Ishikawa (cell line): ENCODE results near the gene RIOK1.

Experiments
- CEBPB ChIP-seq: IDR thresholded peaks from 2 replicates; pipeline ENCODE4 v1.6.1; 2012
- CREB1 ChIP-seq: IDR thresholded peaks from 2 replicates; pipeline ENCODE4 v1.6.1; 2012; ENCODE audit warnings: low read depth
- EGR1 ChIP-seq: IDR thresholded peaks from 2 replicates; pipeline ENCODE4 v1.6.1; 2012
- EP300 ChIP-seq: IDR thresholded peaks from 2 replicates; pipeline ENCODE4 v1.6.1; 2012; ENCODE audit warnings: borderline replicate concordance
- FOXM1 ChIP-seq: IDR thresholded peaks from 2 replicates; pipeline ENCODE4 v1.6.1; 2012; ENCODE audit warnings: low read depth, borderline replicate concordance
- MAX ChIP-seq: IDR thresholded peaks from 2 replicates; pipeline ENCODE4 v1.6.1; 2012
- NFIC ChIP-seq: IDR thresholded peaks from 2 replicates; pipeline ENCODE4 v1.6.1; 2012
- RAD21 ChIP-seq: IDR thresholded peaks from 2 replicates; pipeline ENCODE4 v1.6.1; 2012; ENCODE audit warnings: low read depth
- REST ChIP-seq: IDR thresholded peaks from 2 replicates; pipeline ENCODE4 v1.6.1; 2012; ENCODE audit warnings: low read depth, mild to moderate bottlenecking
- TAF1 ChIP-seq: IDR thresholded peaks from 2 replicates; pipeline ENCODE4 v1.6.1; 2012; ENCODE audit warnings: low read depth, mild to moderate bottlenecking
- TCF12 ChIP-seq: IDR thresholded peaks from 2 replicates; pipeline ENCODE4 v1.6.1; 2012; ENCODE audit warnings: low read depth
- TEAD4 ChIP-seq: IDR thresholded peaks from 2 replicates; pipeline ENCODE4 v1.6.1; 2012
- USF1 ChIP-seq: IDR thresholded peaks from 2 replicates; pipeline ENCODE4 v1.6.1; 2012
- YY1 ChIP-seq: IDR thresholded peaks from 2 replicates; pipeline ENCODE4 v1.6.1; 2012; ENCODE audit warnings: low read depth

- no peak for TF ChIP-seq MAX
- no peak for TF ChIP-seq TAF1
- no peak for TF ChIP-seq EGR1
- TF ChIP-seq TCF12 = no peak
- no peak for TF ChIP-seq YY1
- no peak for TF ChIP-seq EP300
- TF ChIP-seq RAD21 = no peak
- no peak for TF ChIP-seq REST
- no peak for TF ChIP-seq CEBPB
- no peak for TF ChIP-seq TEAD4
- TF ChIP-seq USF1 = no peak
- no peak for TF ChIP-seq FOXM1
- TF ChIP-seq NFIC = no peak
- TF ChIP-seq CREB1 = no peak
Observed at GRCh38 chr6:7417684-7418083, 28.1 kb downstream of the RIOK1 start.
